Epithelial cell of esophagus (primary cell): Measurements from ENCODE around the gene LY6G6C.
"Not testable (repeated sequence)": the region's sequence is repeated elsewhere in the genome, so short reads cannot be mapped to it uniquely, and the experiment has no call there.

ENCODE experiments used
- DNase-seq: peaks from one replicate; pipeline ENCODE4 v3.0.0; 2010; ENCODE audit warnings: low read depth
- H3K4me3 ChIP-seq: 2 replicates; pipeline ENCODE4 v1.5.1; 2011; ENCODE audit warnings: mild to moderate bottlenecking, low read length, control low read depth
- CTCF ChIP-seq: IDR thresholded peaks from 2 replicates; pipeline ENCODE4 v1.5.1; 2011; ENCODE audit warnings: low read depth, mild to moderate bottlenecking, low read length, control low read depth, inconsistent platforms; ENCODE audit not compliant: insufficient read depth; ENCODE audit errors: missing control alignments

The LY6G6C gene

GRCh38 chr6:31711233-31711632 lies 10.3 kb downstream of the LY6G6C start:
- no peak for TF ChIP-seq CTCF
- DNase-seq, result peak; percentile 21
- H3K4me3 ChIP-seq, result no peak overlapping the region

GRCh38 chr6:31710523-31711219 lies 10.9 kb downstream of the LY6G6C start:
- no peak for DNase-seq
- no peak overlapping the region for H3K4me3 ChIP-seq
- no peak for TF ChIP-seq CTCF

- DNase-seq, H3K4me3 ChIP-seq: not testable (repeated sequence)
These were observed 12.4 kb downstream of the LY6G6C start for GRCh38 chr6:31709157-31709556.

- no peak for TF ChIP-seq CTCF
- DNase-seq, result no peak
- no peak overlapping the region for H3K4me3 ChIP-seq
These were observed 13.3 kb downstream of the LY6G6C start for GRCh38 chr6:31708224-31708623.

- TF ChIP-seq CTCF, result no peak
- H3K4me3 ChIP-seq, result no peak overlapping the region
- DNase-seq, result no peak
These were observed 13.8 kb downstream of the LY6G6C start for GRCh38 chr6:31707701-31708100.

- no peak for TF ChIP-seq CTCF
These were observed 14.9 kb downstream of the LY6G6C start, which contains the start of gene LY6G6F for GRCh38 chr6:31706599-31706998. Gene LY6G6F (plus strand): TSS chr6:31706866. CDS start chr6:31706907, 41 bp downstream.

GRCh38 chr6:31705931-31706330 lies 15.6 kb downstream of the LY6G6C start:
- TF ChIP-seq CTCF, result no peak

More at GRCh38 chr6:31706599-31706998, 14.9 kb downstream of the LY6G6C start, which contains the start of gene LY6G6F:
- no peak within 1 kb of the TSS for H3K4me3 ChIP-seq
- DNase-seq, result no peak

More at GRCh38 chr6:31705931-31706330, 15.6 kb downstream of the LY6G6C start:
- H3K4me3 ChIP-seq, result no peak overlapping the region
- DNase-seq, result no peak
